BE2C (cell line): ENCODE results near the gene CCL2.

ENCODE experiments used
- DNase-seq: peaks from one replicate; pipeline ENCODE4 v3.0.0-alpha.2; 2020
- H3K27me3 ChIP-seq: fragments of 250-450 bp; sonication (Bioruptor Pico); 2 replicates; pipeline ENCODE4 v1.5.1; 2020; ENCODE audit warnings: mild to moderate bottlenecking
- H3K36me3 ChIP-seq: fragments of 250-450 bp; sonication (Bioruptor Pico); 2 replicates; pipeline ENCODE4 v1.5.1; 2020; ENCODE audit warnings: mild to moderate bottlenecking
- H3K4me1 ChIP-seq: fragments of 250-450 bp; sonication (Bioruptor Pico); 2 replicates; pipeline ENCODE4 v1.5.1; 2020
- H3K4me3 ChIP-seq: 2 replicates; pipeline ENCODE4 v1.5.1; 2011; ENCODE audit warnings: low read depth, low read length
- H3K9me3 ChIP-seq: fragments of 250-450 bp; sonication (Bioruptor Pico); 2 replicates; pipeline ENCODE4 v1.5.1; 2020
- CTCF ChIP-seq: IDR thresholded peaks from 2 replicates; pipeline ENCODE4 v1.5.1; 2012; ENCODE audit warnings: mild to moderate bottlenecking, low read depth, low read length

Gene CCL2

GRCh38 chr17:34261568-34262337, 6.7 kb downstream of the CCL2 start:
- H3K4me3 ChIP-seq, result no peak overlapping the region
- no peaks in the 10 kb centered on the region for H3K9me3 ChIP-seq
- H3K27me3 ChIP-seq, result peaks cover 10% of the 10 kb centered on the region; the same call in 1 of the 2 replicates
- no peak for DNase-seq
- H3K36me3 ChIP-seq, result no peaks in the 10 kb centered on the region
- TF ChIP-seq CTCF, result no peak
- no peaks in the 10 kb centered on the region for H3K4me1 ChIP-seq

- no peak for TF ChIP-seq CTCF
- DNase-seq, result no peak
- Histone ChIP-seq H3K27me3 (peaks cover 10% of the 10 kb centered on the region; the same call in 1 of the 2 replicates), H3K4me3 (no peak overlapping the region), H3K4me1 (no peaks in the 10 kb centered on the region), H3K36me3 (no peaks in the 10 kb centered on the region), H3K9me3 (no peaks in the 10 kb centered on the region)
Observed at GRCh38 chr17:34265711-34266110, 10.6 kb downstream of the CCL2 start.

- Histone ChIP-seq H3K27me3 (peaks cover 3% of the 10 kb centered on the region; the same call in 1 of the 2 replicates), H3K4me1 (no peaks in the 10 kb centered on the region), H3K36me3 (no peaks in the 10 kb centered on the region), H3K9me3 (no peaks in the 10 kb centered on the region), H3K4me3 (no peak within 1 kb of the TSS)
- no peak for TF ChIP-seq CTCF
- no peak for DNase-seq
Observed at GRCh38 chr17:34269969-34270368, 14.9 kb downstream of the CCL2 start, which contains the start of gene CCL7. Gene CCL7 (plus strand): TSS chr17:34270221. CDS start chr17:34270291, 70 bp downstream.

GRCh38 chr17:34275881-34276280, 20.8 kb downstream of the CCL2 start:
- Histone ChIP-seq H3K27me3 (no peaks in the 10 kb centered on the region; the same call in 1 of the 2 replicates), H3K9me3 (no peaks in the 10 kb centered on the region)

GRCh38 chr17:34276826-34277225, 21.7 kb downstream of the CCL2 start:
- no peak overlapping the region for H3K4me3 ChIP-seq
- no peaks in the 10 kb centered on the region for H3K4me1 ChIP-seq
- DNase-seq, result no peak
- TF ChIP-seq CTCF, result no peak
- H3K9me3 ChIP-seq, result no peaks in the 10 kb centered on the region
- no peaks in the 10 kb centered on the region; the same call in 1 of the 2 replicates for H3K27me3 ChIP-seq
- H3K36me3 ChIP-seq, result no peaks in the 10 kb centered on the region

More at GRCh38 chr17:34275881-34276280, 20.8 kb downstream of the CCL2 start:
- DNase-seq, result no peak
- Histone ChIP-seq H3K4me1 (no peaks in the 10 kb centered on the region), H3K36me3 (no peaks in the 10 kb centered on the region), H3K4me3 (no peak overlapping the region)
- TF ChIP-seq CTCF, result no peak

- Histone ChIP-seq H3K9me3 (no peaks in the 10 kb centered on the region), H3K4me3 (no peak overlapping the region), H3K36me3 (no peaks in the 10 kb centered on the region), H3K27me3 (peaks cover 5% of the 10 kb centered on the region; the same call in 1 of the 2 replicates), H3K4me1 (no peaks in the 10 kb centered on the region)
- no peak for TF ChIP-seq CTCF
- DNase-seq, result no peak
Observed at GRCh38 chr17:34283571-34283970, 28.5 kb downstream of the CCL2 start.
